ENCODE measurements around the gene BABAM2.

The BABAM2 gene

DNA sequence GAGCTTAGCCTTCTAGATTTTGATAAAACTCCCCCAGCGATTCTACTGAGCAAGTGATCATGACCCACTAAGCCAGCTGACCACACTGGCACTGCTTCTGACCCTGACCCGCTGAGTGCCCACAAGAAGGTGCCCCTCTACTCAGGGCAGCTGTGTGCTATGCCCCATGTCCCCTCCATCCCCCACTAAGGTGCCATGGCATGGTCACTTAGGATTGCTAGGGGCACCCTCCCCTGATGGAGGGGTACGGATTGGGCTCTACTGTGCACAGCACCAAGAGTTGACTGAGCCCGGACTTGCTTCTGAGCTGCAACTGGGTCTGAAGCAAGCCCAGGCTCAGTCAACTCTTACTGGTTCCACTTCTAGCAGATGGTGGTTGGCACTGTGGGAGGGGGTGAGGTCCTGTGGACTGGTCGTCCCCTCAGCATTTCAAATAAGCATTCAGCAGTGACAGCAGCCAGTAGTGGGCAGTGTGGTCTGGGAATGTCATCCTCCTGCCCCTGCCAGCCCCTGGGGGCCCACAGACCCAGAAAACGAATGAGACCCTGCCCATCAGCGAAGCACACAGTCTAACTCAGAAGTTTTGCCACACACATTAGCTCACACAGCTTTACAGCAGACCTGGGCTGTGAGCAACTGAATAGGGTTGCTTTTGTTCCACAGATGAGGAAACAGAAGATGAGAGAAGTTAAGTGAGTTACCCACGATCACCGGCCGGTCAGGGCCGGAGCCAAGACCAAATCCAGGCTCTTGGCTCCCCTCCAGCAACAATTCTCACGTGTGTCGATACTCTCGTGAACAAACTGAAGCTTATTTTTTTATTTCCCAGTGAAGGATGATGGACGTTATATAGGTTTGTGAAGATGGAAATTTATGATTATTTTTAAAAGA, 450.0 kb downstream of the BABAM2 start:
- DNase-seq = no peak

DNA sequence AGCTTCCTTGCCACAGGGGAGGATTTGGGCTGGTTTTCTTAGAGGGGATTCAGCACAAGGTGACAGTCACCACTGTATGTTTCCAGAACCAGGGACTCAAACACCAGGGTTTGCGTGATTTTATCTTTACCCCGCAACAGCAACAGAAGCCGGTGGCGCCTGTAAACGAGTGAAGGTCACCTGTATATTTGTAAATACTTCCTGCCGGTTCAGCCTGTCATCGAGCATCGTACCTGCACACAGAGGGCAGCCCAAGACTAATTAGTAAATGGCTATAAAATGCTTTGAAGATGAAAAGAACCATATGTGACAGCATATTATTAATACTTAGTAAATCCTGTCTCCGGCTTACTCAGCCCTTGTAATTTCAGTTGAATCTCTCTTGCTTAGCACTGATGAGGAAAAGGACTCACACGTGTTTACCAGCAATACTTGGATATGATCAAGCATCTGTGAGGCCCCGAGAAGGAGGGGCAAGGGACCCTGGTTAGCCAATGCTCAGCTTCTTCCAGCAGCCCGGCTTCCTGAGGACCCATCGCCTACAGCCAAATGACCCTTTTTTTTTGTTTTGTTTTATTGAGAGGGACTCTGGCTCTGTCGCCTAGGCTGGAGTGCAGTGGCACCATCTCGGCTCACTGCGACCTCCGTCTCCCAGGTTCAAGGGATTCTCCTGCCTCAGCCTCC, 450.8 kb downstream of the BABAM2 start:
- no peak for DNase-seq

DNA sequence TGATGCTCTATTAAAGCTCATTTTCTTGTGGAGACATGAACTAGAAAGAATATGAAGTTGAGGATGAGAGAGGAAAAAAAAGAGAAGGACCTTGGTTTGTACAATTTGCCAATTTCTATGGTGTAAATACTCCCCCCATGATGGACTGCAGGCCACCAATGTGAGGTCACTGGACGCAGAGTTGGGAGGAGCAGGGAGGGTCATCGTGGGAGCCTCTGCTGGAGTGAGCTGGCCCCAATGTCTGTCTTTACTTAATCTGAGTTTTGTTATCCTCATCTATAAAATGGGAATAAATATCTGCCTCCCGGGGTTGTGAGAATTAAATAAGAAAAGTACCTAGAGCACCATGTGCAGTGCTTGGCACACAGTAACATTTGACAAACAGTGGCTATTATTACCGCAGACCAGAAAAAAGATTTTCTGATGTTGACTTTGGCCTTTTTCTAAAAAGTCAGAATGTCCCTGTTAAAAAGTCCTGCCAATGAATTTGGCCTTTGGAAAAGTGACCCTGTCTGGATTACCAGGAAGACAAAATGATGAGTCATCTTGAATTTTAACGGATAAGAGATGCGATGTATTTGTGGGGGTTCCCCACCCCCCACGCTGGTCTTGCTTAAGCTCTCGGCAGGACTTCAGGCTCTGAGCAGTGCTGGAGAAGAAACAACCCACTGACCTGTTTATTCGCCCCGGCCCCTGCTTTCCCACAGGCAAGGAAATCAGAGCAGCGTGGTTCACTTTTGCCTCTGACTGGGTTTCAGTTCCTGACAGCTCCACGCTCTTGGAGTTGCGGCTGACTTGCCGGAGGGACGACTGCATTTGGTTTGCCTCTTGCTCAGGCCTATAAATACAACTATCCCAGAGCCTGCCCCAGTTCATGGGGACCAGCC, 451.8 kb downstream of the BABAM2 start:
- DNase-seq = no peak

DNA sequence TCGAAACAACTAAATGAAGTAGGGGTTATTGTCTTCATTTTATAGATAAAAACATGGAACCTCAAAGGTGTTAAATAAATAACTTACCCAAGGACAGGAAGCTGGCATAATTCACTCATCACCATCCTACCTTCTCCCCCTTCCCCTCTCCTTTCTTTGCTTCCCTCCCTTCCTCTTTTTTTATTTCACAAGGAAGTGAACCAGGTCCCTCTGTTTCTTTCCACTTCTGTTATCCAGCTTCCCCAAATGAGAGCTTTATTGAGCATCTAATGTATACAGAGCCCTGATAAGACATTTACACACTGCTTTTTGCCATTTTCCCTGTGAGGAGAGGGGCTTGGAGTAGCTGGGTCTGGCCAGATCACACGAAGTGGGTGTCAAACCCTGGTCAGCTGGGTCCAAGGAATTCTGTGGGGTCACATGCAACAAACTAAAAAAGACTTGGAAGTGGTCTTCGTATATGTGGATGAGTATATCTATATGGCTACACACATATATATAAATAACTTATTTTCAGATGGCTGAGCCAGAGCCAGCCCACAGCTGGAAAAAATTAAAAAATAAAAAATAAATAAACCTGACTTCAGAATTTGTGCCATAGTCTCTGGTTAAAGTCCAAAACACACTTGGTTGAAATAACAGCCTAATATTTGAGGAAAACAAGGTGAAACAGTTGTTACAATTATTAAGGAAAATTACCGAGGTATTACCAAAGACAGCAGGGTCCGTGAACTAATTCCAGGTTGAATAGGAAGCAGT, 452.8 kb downstream of the BABAM2 start:
- DNase-seq = no peak

- no peak for DNase-seq
These were observed 453.6 kb downstream of the BABAM2 start for GRCh38 chr2:28343971-28344715.

DNA sequence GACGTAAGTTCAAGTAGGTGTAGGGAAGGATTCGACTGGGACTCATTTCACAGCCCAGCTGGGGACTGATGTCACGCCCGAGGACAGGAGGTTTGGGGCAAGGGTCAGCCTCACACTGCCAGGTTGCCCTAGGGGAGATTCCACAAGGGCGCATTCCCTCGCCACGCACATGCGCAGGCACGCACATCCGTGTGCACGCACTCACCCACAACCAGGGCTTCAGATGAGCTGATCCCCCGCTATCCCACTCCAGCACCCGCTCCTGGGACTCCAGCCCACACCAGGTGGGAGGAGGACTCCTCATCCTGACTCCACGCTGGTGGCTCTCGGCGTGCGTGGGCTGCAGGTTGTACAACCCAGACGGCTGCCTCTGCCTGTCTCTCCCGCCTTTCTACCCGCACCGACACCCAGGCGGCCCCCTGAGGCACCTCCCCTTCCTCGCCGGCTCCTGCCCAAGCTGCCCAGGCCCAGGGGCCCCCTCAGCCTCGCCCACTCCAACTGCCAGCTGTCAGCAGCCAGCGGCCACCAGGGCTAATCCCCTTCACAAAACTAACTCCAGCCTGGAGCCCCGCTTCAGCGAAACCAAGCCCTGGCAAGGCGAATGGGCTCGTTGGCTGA, 454.3 kb downstream of the BABAM2 start:
- no peak for DNase-seq

GRCh38 chr2:28345619-28346018, 455.1 kb downstream of the BABAM2 start:
- DNase-seq = no peak

DNA sequence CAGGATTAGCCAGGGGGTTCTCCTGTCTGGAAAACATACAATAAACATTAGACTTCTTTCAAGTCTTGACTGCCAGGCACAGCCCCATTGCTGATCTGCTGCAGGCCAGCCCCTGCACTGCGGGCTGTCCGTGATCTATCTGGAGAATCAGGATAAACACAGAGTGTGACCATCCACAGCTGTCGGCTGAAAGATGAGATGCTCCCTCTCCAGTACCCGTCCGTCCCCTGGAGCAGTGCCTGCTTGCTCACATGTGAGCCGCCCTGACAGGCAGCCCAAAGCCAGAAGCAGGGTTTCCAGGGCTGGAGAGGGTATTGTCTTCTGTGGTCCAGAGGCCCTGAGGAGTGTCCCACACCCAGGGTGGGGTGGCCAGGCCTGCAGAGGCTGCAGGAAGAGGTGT, 456.1 kb downstream of the BABAM2 start:
- no peak for DNase-seq

- DNase-seq = no peak
These were observed 456.7 kb downstream of the BABAM2 start for GRCh38 chr2:28347193-28347592.

DNA sequence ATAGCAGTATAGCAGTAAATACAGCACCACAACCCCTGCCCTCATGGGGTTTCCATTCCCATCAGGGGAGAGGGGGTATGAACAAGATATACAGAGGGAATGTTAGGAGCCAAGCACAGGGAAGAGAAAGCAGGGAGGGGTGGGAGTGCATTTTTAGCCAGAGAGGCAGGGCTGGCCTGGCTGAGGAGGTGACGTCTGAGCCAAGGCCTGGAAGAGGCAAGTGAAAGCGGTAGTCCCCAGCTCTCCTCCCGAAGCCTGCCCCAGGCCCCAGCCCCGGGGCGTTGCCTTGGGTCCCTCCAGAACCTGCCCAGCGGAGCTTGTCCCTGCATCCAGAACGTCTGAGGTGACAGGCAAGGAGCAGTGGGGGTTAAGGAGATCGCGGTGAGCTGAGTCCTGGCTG, 457.1 kb downstream of the BABAM2 start:
- DNase-seq = no peak

GRCh38 chr2:28348149-28348567, 457.6 kb downstream of the BABAM2 start:
- peak; percentile 67 to 73 for DNase-seq

DNA sequence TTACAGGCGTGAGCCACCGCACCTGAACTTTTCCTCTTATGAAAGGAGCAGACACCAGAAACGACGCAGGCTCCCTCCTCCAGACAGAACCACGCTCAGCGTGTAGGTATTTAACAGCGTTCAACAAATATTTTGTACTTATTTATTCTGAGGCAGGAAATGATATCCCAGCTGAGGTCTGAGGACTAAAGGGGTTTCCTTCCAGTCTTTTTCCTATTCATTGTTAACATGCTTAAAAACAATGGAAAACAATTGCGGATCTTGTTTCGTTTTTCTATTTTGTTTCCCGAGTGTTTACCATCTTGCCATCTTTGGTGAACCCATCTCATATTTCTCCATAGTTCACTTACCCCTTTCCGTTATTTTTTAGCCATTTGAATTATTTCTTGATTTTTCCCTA, 458.4 kb downstream of the BABAM2 start:
- DNase-seq = no peak

DNA sequence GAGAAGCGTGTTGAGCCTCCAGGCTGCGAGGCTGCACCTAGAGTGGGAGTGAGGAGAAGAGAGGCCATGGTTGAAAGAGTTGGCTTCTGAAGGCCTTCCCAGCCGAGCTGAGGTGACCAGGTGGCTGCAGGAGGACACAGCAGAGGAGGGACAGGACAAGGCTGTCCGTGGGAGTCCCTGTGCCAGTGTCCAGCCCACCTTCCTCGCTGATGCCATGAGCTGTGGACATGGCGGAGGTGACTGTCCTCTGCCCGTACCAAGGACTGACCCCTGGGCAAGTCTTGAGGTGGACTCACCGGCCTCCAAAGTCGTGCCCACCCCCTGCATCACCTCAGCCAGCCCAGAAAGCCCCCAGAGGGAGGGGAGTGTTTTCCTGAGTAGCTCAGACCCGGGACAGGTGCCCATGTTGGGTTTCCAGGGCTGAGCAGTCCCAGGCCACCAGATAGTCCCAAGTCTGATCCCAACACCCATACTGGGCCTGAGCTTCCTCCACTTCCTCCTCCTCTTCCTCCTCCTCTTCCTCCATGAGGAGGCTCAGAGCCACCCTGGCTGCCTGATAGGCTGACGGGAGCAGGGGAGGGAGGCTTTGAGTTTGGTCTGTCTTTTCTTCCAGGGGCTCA, 459.1 kb downstream of the BABAM2 start:
- DNase-seq = no peak

DNA sequence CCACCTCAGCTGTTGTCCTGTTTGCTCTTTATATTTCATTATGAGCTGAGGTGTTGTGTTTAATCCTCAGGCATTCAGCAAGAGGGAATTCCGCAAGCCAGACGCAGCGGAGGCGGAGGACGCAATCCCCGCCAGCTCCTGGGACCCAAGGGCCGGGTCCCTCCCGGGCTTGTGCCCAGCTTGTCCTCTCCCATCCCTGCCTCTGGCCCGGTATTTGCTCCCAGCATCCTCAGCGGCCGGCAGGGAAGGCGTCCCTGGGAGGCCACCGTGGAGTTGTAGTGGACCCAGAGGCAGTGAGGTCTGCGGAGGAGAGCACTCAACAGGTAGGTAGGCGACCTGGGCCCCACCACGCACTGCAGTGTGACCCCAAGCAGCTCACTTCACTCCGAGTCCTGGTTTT, 459.7 kb downstream of the BABAM2 start:
- no peak for DNase-seq

DNA sequence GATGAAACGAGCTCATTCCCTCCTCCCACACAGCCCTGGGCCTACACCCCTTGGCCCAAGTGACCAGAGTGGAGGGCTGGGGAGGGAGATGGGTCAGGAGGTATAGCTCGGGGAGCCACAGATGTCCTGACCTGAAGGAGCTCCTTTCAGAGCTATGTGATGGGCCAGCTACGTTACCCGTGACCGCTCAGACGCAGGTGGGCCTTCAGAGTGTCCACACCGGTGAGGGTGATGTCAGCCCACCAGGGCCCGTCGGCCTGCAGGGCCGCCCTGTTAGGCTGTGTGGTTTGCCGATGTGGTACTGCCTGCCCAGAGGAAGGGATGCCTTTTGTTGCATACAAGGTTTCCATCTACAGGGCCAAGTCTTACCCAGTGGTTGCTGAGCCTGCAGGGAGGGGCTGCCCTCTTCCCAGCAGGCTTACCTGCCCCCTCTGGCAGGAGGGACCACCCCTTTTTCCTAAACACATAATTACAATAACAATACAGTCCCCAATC, 460.3 kb downstream of the BABAM2 start:
- DNase-seq = no peak

- no peak for DNase-seq
These were observed 461.1 kb downstream of the BABAM2 start for GRCh38 chr2:28351621-28352020.

DNA sequence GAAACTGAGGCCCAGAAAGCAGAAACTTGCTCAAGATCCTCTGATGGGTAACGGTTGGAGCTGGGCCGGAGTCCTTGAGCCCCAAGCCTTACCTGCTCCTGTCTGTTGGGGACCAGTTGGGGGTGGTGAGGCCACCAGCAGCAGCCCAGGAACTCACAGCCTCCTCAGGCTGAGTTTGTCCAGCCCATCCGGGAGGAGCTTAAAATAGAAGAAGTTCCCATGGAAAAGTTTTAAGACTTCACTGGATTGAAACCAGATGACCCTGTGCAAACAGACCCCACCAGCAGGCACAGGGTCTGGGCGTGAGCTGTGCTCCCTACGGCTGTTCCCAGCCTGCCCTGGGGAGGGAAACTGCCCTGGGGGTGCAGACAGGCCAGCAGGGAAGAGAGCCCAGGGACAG, 461.6 kb downstream of the BABAM2 start:
- no peak for DNase-seq

- DNase-seq = no peak
These were observed 462.2 kb downstream of the BABAM2 start for GRCh38 chr2:28352610-28353195.

DNA sequence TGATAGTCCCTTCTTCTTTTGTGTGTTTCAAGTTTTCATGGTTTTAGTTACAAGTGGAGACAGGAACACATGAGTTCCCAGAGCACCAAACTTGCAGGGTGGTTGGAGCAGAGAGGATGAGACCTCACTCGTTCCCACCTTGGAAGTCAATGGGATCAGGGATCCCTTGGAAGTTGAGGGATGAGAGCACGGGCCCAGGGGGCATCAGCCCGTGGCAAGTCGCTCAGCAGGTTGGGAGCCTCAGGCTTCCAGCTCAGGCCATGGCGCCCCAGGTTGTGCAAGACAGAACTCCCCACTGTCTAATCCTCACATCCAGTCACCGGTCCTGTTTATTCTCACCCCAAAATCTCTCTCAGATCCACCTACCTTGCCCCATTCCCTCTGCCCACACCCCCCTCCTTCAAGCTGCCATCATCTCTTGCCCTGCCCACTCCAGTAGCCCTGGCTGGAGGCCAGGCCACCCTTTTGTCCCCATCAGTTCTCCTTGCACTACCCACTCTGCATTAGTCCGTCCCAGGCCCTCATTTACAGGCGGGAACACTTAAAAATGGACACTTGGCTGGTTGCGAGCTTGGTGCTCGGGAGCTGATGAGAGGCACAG, 464.5 kb downstream of the BABAM2 start:
- DNase-seq = no peak
